Measurements from ENCODE around the gene FAM131B.

The FAM131B gene

GRCh38 chr7:143351060-143351459 is 11.5 kb downstream of the FAM131B start:
- no peak for TF ChIP-seq CTCF (IDR thresholded peaks at IDR 0.05; ENCODE audit: insufficient read depth, low read length, missing control alignments)
- POLR2A ChIA-PET = interaction anchor here (0.9 to 1.1 kb wide), 2 partner anchors 14 to 29 kb away, joined by 3 read pairs; no protein-coding TSS in a partner anchor
- no peak for DNase-seq (ENCODE audit: low read depth, low spot score)
- no peak overlapping the region for H3K4me3 ChIP-seq (ENCODE audit: low read depth, low read length)
- CTCF ChIA-PET = interaction anchor here (1.3 to 1.8 kb wide), 4 partner anchors 9 to 29 kb away, joined by 3 to 5 read pairs (median 4); no protein-coding TSS in a partner anchor

- TF ChIP-seq CTCF (IDR thresholded peaks at IDR 0.05; ENCODE audit: insufficient read depth, low read length, missing control alignments) = no peak
- CTCF ChIA-PET = interaction anchor here (0.6 to 1.5 kb wide), 3 partner anchors 10 to 108 kb away, joined by 3 to 4 read pairs (median 3); no protein-coding TSS in a partner anchor
- DNase-seq (ENCODE audit: low read depth, low spot score) = no peak
- H3K4me3 ChIP-seq (ENCODE audit: low read depth, low read length) = no peak overlapping the region
- POLR2A ChIA-PET = no interaction called here
Observed at GRCh38 chr7:143347950-143348349, 14.6 kb downstream of the FAM131B start.

GRCh38 chr7:143346018-143346417 is 16.5 kb downstream of the FAM131B start:
- no peak overlapping the region for H3K4me3 ChIP-seq (ENCODE audit: low read depth, low read length)
- TF ChIP-seq CTCF (IDR thresholded peaks at IDR 0.05; ENCODE audit: insufficient read depth, low read length, missing control alignments) = no peak
- ChIA-PET POLR2A (no interaction called here), CTCF (interaction anchor here (1.2 to 2.6 kb wide), 5 partner anchors 10 to 105 kb away, joined by 3 to 26 read pairs (median 4); partner anchors contain the start of gene EPHA1)
- DNase-seq (ENCODE audit: low read depth, low spot score) = no peak

GRCh38 chr7:143345428-143345900 is 17.0 kb downstream of the FAM131B start:
- CTCF ChIA-PET = interaction anchor here (0.7 to 2.6 kb wide), 7 partner anchors 9 to 63 kb away, joined by 3 to 26 read pairs (median 4); partner anchors contain the start of gene EPHA1
- no peak for DNase-seq (ENCODE audit: low read depth, low spot score)
- TF ChIP-seq CTCF (IDR thresholded peaks at IDR 0.05; ENCODE audit: insufficient read depth, low read length, missing control alignments) = peak; percentile 63
- H3K4me3 ChIP-seq (ENCODE audit: low read depth, low read length) = peak overlapping the region; percentile 6; the same call in 1 of the 2 replicates
- POLR2A ChIA-PET = no interaction called here

- DNase-seq (ENCODE audit: low read depth, low spot score) = no peak
- ChIA-PET CTCF (interaction anchor here (1.2 to 1.4 kb wide), 2 partner anchors 13 to 36 kb away, joined by 3 to 5 read pairs; no protein-coding TSS in a partner anchor), POLR2A (no interaction called here)
- H3K4me3 ChIP-seq (ENCODE audit: low read depth, low read length) = no peak overlapping the region
- TF ChIP-seq CTCF (IDR thresholded peaks at IDR 0.05; ENCODE audit: insufficient read depth, low read length, missing control alignments) = no peak
Observed at GRCh38 chr7:143343596-143343995, 18.9 kb downstream of the FAM131B start.

- CTCF ChIA-PET = interaction anchor here (0.9 to 1.2 kb wide), 4 partner anchors 9 to 75 kb away, joined by 3 to 4 read pairs (median 4); no protein-coding TSS in a partner anchor
- no peak for TF ChIP-seq CTCF (IDR thresholded peaks at IDR 0.05; ENCODE audit: insufficient read depth, low read length, missing control alignments)
- no peak for DNase-seq (ENCODE audit: low read depth, low spot score)
- no peak overlapping the region for H3K4me3 ChIP-seq (ENCODE audit: low read depth, low read length)
- POLR2A ChIA-PET = no interaction called here
Observed at GRCh38 chr7:143341842-143342241, 20.7 kb downstream of the FAM131B start.
